ENCODE results near the gene GLI3.

The GLI3 gene

GRCh38 chr7:42071372-42072261 lies 165.4 kb downstream of the GLI3 start:
- no peak for DNase-seq

- no peak for DNase-seq
These were observed 166.9 kb downstream of the GLI3 start for GRCh38 chr7:42070068-42070467.

- no peak for DNase-seq
These were observed 167.4 kb downstream of the GLI3 start for GRCh38 chr7:42069590-42069989.

GRCh38 chr7:42068554-42069280 lies 168.3 kb downstream of the GLI3 start:
- no peak for DNase-seq

DNA sequence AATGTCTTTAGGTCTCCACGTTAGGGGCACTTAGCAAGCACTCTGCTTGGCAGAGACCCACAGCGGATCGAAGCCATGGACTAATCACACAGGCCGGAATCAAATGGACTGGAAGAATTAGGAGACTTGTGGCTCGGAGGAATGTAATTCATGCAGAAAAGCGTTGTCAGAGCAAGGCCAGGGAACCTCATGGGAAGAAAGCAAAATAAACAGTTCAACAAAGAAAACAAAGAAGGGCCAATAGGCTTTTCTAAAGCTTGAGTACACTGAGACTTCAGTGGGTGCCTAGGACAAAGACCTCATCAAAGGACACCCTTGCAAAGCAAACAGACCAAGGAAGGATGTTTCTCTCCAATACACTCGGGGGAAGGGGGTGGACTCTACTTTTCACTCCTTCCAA lies 171.1 kb downstream of the GLI3 start:
- no peak for DNase-seq

DNA sequence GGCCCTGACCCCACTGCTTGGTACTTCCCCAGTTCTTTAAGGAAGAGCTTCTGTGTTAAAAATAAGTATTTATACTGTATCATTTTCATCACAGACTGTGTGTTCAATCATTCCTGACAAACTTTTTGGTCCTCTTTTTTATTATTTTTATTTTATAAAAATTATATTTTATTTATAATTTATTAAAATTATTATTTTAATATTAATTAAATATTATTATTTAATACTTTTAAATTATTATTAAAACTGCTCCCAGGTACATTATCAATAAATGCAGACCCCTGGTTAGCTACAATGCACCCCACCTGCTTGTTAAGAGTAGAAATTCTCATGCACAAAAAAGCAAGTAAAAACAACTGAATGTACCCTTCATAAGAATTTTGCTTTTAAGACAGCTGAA lies 172.0 kb downstream of the GLI3 start:
- no peak for DNase-seq

DNA sequence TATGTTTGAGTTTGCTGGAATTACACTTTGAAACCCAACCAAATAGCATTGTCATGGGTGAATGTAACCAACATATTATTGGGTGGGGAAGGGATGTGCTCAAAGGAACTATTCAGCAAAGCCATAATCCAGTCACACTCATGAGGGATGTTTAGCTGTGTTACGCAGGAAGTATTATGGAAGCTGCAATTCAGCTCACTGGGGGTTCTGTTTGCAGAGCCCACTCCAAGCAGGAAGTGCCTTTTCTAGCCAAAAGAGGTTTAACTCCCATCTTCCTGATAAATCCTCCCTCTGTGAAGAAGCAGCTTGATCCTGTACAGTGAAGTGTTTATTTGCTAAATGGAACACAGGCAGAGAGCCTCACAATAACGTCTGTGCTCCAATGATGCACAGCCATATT lies 172.5 kb downstream of the GLI3 start:
- no peak for DNase-seq

GRCh38 chr7:42059275-42059674 lies 177.7 kb downstream of the GLI3 start:
- DNase-seq: no peak

GRCh38 chr7:42057331-42057730 lies 179.7 kb downstream of the GLI3 start:
- no peak for DNase-seq

- peak; percentile 2 for DNase-seq
These were observed 181.8 kb downstream of the GLI3 start for GRCh38 chr7:42055171-42055570.

- DNase-seq: no peak
These were observed 183.2 kb downstream of the GLI3 start for GRCh38 chr7:42053834-42054233.

- DNase-seq: no peak
These were observed 187.2 kb downstream of the GLI3 start for GRCh38 chr7:42049761-42050160.

DNA sequence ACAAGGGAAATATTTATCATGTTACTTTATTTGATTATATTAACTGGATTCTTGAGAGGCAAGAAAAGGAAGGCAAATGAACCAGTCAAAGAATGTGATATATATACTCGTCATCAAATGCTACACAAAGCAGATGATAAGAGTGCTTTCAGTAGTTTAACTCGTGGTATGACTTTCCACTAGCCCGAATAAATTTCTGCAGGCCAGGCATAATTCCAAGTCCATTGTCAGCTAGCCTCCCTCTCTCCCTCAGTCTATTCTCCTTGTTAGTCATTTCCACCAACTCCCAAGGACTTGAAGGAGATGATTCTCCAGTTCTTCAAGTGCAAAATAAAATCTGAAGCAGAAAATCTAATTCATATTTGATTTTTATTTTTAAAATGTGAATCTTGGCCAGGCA lies 190.5 kb downstream of the GLI3 start:
- no peak for DNase-seq

GRCh38 chr7:42045961-42046360 lies 191.0 kb downstream of the GLI3 start:
- DNase-seq: no peak

GRCh38 chr7:42039921-42040320 lies 197.1 kb downstream of the GLI3 start:
- DNase-seq: no peak

DNA sequence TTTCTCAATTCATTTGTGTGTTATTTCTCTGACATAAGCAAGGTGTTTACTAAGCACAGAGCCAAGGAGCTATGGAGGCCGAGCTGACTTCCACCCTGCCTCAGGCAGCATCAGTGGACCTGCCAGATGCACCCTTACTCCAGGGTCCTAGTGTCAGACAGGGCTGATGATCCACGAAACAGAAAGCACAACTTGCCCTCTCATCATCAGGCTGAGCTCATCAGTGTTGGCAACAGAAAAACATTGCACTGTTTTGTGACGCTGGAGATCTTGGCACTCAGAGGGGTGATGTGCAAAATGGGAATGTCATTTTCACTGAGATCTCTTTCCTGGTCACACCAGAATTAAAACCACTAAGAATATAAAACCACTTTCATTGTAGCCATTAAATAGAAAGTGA lies 201.8 kb downstream of the GLI3 start:
- DNase-seq: no peak

GRCh38 chr7:42033480-42033879 lies 203.5 kb downstream of the GLI3 start:
- DNase-seq: no peak

- DNase-seq: no peak
These were observed 207.6 kb downstream of the GLI3 start for GRCh38 chr7:42029405-42029804.

DNA sequence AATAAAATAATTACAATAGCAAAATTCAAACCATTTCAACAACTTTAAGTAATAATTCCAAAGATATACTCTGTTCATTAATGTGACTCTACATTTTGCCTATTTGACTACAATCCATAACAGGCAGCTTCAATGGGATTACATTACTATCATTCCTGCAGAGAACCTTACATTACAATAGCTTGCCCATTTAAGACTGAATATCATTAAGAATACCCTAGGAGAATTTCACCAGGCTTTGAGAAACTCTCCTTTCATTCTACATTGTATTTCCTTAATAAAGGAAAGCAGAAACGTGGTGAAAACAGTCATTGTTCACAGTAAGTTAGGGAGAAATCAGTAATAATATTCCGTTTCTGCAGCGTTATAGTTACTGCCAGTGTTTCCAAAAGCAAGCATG lies 209.5 kb downstream of the GLI3 start:
- DNase-seq: no peak

DNA sequence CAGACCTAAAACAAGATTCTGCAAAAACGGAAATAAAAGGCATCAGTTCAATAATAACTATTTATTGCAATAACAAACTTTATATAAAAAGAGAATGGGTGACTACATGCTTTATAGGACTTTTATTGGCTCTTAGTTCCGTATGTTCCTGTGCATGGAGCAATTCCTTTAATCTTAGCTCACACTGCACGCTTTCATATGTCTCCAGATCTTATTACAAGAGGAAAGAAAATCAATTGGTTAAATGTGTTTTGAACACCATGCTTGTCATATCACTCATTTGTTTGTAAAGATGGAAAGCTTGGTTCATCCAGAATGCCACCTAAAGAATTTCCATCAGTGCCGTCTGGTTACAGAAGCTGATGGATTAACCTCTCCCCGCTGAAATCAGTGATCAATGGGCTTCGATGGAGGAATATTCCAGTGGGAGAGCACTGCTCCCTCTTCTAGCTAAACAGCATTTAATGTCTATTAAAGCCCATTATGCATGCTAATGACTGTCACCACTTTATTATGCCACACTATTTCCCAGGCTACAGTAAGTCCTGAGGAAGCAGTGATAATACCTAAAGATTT lies 210.3 kb downstream of the GLI3 start:
- no peak for DNase-seq

DNA sequence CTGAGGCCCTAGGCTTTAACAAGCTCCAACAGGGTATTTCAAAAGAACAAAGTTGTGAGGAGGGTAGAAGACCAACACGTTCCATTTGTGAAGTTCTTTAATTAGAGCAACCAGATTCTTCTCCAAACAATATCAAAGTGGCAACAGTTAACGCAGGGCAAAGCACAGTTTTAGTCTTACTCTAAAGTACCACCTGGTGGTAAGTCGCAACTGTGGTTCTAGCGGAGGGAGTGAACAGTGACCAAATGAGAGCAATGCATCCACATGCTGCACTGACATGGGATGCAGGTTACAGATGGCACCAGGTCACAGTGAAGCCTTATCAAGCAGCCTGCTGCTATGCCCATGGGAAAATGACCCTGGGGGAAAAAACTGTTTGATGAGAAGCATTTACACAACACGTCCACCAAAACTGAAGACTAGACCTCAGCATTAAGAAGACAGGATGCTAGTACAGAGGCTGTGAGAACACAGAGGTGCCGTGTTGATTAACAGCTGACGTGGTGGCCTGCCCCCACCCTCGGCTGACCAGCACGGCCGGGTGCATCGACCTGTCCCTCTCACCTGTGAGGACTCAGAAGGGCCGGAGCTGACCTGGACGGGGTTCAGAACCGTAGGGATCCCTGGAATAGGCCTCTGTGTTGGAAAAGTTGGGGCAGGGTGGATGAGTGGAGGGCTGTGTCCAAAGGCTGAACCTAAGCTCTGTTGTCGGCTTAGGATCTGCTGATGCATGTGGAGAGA lies 211.2 kb downstream of the GLI3 start:
- no peak for DNase-seq

GRCh38 chr7:42024537-42024936 lies 212.5 kb downstream of the GLI3 start:
- DNase-seq: no peak

DNA sequence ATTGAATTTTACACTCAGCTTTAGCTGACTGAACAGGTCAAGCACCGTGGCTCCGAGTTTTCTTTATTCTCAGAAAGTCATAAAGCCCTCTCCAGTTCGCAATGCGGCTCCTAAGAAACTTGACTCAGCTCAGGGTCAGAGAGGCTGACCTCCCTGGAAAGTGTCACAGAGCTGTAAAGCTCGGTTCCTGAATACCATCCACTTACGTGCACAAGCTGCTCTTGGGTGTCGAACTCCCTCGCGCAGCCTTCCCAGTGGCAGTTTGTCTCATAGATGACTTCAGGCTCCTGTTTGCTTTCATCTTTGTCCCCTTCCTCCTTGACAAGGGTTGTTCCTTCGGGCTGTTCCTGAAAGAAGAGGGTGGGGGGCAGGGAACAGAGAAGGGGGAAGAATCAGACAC lies 213.7 kb downstream of the GLI3 start:
- no peak for DNase-seq

Measured in NCI-H2171 treated with DMSO at 0.1 percent for 48 hours (cell line).